PC-9 (cell line): ENCODE results near the gene DMRTB1. TPM values are rescaled to one million over a fixed set of nuclear protein-coding genes. Genes with fewer than 3 reads are reported as not detected.

Experiments used
- BruUV-seq: library from RNA; stranded (reverse); fragments of 400-500 nt; replicated peaks from 2 replicates; lab custom pipeline; 2021; lab: Mats Ljungman, UMichigan
- CTCF ChIA-PET: fragments of 300-600 bp; sonication (Branson Sonifier 250); formaldehyde crosslinking; loops from one replicate; lab custom pipeline; 2022; ENCODE audit warnings: antibody characterized with exemption; lab: Charles Lee
- POLR2A ChIA-PET: fragments of 300-600 bp; sonication (Branson Sonifier 250); formaldehyde crosslinking; loops from one replicate; lab custom pipeline; 2022; ENCODE audit warnings: antibody characterized with exemption; ENCODE audit not compliant: unreplicated experiment; lab: Charles Lee
- DNase-seq, 2 experiments: peaks; one replicate each; pipeline versions ENCODE4 v3.0.0 to v3.0.0-alpha.2; 2015 to 2022; ENCODE audit warnings: mixed read lengths in 1 of 2
- H2AFZ ChIP-seq: fragments of 200-600 bp; sonication (generic); 2 replicates; pipeline ENCODE4 v1.8.1; 2017; ENCODE audit warnings: antibody characterized with exemption
- H3F3A ChIP-seq: fragments of 200-600 bp; sonication (generic); 2 replicates; pipeline ENCODE4 v1.8.1; 2017; ENCODE audit warnings: antibody characterized with exemption, mild to moderate bottlenecking, low read depth; ENCODE audit not compliant: insufficient read depth
- H3K27ac ChIP-seq: fragments of 200-600 bp; sonication (generic); 2 replicates; pipeline ENCODE4 v1.6.1; 2016; ENCODE audit warnings: mixed run types
- H3K27me3 ChIP-seq: fragments of 200-600 bp; sonication (generic); 2 replicates; pipeline ENCODE4 v1.6.1; 2016; ENCODE audit warnings: low read depth, mixed run types; ENCODE audit not compliant: insufficient read depth
- H3K36me3 ChIP-seq: fragments of 200-600 bp; sonication (generic); 2 replicates; pipeline ENCODE4 v1.6.1; 2016; ENCODE audit warnings: low read depth, mixed run types
- H3K4me1 ChIP-seq: fragments of 200-600 bp; sonication (generic); replicated peaks from 2 replicates; pipeline ENCODE4 v1.6.1; 2016; ENCODE audit warnings: mixed run types; ENCODE audit not compliant: insufficient read depth
- H3K4me2 ChIP-seq: fragments of 200-600 bp; sonication (generic); 2 replicates; pipeline ENCODE4 v1.6.1; 2017; ENCODE audit warnings: mixed run types
- H3K4me3 ChIP-seq: fragments of 200-600 bp; sonication (generic); 2 replicates; pipeline ENCODE4 v1.6.1; 2016; ENCODE audit warnings: mixed run types
- H3K79me2 ChIP-seq: fragments of 200-600 bp; sonication (generic); 2 replicates; pipeline ENCODE4 v1.6.1; 2017; ENCODE audit warnings: low read depth, mixed run types
- H3K9me2 ChIP-seq: fragments of 200-600 bp; sonication (generic); 2 replicates; pipeline ENCODE4 v1.8.1; 2017; ENCODE audit warnings: mild to moderate bottlenecking; ENCODE audit not compliant: insufficient read depth
- H3K9me3 ChIP-seq: fragments of 200-600 bp; sonication (generic); 2 replicates; pipeline ENCODE4 v1.8.1; 2016; ENCODE audit warnings: low read depth; ENCODE audit not compliant: insufficient read depth
- H4K20me1 ChIP-seq: fragments of 200-600 bp; sonication (generic); 2 replicates; pipeline ENCODE4 v1.8.1; 2017; ENCODE audit not compliant: insufficient read depth
- EZH2 ChIP-seq: fragments of 200-600 bp; sonication (generic); IDR thresholded peaks from 2 replicates; pipeline ENCODE4 v1.8.0; 2017; ENCODE audit warnings: antibody characterized with exemption, low read depth
- intact Hi-C: fragments of 100-400 bp; cut with micrococcal nuclease; formaldehyde crosslinking; loops from one replicate; pipeline ENCODE4 v1.10.0; 2022; ENCODE audit not compliant: unreplicated experiment
- total RNA-seq: library from RNA; stranded (reverse); gene quantifications from 2 replicates; pipeline ENCODE4 v1.2.3, GENCODE V29; 2021
- TF ChIP-seq, protein P1 (sequence below): fragments of 200-600 bp; sonication (generic); conservative IDR thresholded peaks from 2 replicates; pipeline ENCODE4 v1.6.1; 2017; ENCODE audit warnings: mixed run types, antibody characterized with exemption, mild to moderate bottlenecking, moderate library complexity

Gene DMRTB1
- total RNA-seq, 1 experiment from 2014 or later = not detected

DNA sequence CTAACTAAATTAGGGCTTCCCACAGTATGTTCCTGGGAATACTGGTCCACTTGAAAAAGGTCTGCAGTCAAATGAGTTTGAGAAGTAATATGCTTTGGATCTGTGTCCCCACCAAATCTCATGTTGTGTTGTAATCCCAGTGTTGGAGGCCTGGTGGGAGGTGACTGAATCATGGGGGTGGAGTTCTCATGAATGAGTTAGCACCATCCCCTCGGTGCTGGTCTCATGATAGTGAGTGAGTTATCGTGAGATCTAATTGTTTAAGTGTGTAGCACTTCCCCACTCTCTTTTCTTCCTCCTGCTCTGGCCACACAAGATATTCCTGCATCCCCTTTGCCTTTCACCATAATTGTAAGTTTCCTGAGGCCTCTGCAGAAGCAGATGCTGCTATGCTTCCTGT lies 16.9 kb upstream of the DMRTB1 start:
- intact Hi-C loops = no loop called here
- Histone ChIP-seq H3K9me3 (no peaks in the 10 kb centered on the region), H3K27ac (no peak overlapping the region), H3K4me1 (no peaks in the 10 kb centered on the region), H2AFZ (no peak overlapping the region), H3K4me2 (no peak overlapping the region), H3K27me3 (no peaks in the 10 kb centered on the region), H4K20me1 (no peaks in the 10 kb centered on the region), H3K36me3 (no peaks in the 10 kb centered on the region), H3K9me2 (no peaks in the 10 kb centered on the region), H3K4me3 (no peak overlapping the region), H3K79me2 (no peaks in the 10 kb centered on the region), H3F3A (no peaks in the 10 kb centered on the region)
- no peak for DNase-seq
- no TSS peak for BruUV-seq
- ChIA-PET POLR2A (no interaction called here), CTCF (interaction anchor here (0.6 kb wide), 1 partner anchor 394 kb away, joined by 8 read pairs; no protein-coding TSS in a partner anchor)
- no peak for TF ChIP-seq EZH2
- TF ChIP-seq, protein P1, sequence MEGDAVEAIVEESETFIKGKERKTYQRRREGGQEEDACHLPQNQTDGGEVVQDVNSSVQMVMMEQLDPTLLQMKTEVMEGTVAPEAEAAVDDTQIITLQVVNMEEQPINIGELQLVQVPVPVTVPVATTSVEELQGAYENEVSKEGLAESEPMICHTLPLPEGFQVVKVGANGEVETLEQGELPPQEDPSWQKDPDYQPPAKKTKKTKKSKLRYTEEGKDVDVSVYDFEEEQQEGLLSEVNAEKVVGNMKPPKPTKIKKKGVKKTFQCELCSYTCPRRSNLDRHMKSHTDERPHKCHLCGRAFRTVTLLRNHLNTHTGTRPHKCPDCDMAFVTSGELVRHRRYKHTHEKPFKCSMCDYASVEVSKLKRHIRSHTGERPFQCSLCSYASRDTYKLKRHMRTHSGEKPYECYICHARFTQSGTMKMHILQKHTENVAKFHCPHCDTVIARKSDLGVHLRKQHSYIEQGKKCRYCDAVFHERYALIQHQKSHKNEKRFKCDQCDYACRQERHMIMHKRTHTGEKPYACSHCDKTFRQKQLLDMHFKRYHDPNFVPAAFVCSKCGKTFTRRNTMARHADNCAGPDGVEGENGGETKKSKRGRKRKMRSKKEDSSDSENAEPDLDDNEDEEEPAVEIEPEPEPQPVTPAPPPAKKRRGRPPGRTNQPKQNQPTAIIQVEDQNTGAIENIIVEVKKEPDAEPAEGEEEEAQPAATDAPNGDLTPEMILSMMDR = no peak

DNA sequence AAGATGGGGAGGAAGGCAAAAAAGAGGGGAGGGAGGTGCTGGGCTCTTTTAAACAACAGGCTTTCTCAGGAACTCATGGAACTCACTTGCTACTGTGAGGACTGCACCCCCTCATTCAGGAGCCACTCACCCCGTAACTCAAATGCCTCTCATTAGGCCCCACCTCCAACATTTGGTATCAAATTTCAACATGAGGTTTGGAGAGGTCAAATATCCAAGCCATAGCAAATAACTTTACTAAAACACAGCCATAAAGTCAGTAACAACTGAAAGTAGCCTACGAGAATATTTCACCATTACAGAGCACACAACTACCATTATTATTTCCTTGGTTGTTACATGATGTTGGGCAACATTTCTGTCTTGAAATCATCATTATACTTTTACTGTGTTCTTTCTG lies 13.1 kb upstream of the DMRTB1 start:
- ChIA-PET CTCF (no interaction called here), POLR2A (interaction anchor here (0.7 kb wide), 1 partner anchor 217 kb away, joined by 3 read pairs; no protein-coding TSS in a partner anchor)
- no TSS peak for BruUV-seq

DNA sequence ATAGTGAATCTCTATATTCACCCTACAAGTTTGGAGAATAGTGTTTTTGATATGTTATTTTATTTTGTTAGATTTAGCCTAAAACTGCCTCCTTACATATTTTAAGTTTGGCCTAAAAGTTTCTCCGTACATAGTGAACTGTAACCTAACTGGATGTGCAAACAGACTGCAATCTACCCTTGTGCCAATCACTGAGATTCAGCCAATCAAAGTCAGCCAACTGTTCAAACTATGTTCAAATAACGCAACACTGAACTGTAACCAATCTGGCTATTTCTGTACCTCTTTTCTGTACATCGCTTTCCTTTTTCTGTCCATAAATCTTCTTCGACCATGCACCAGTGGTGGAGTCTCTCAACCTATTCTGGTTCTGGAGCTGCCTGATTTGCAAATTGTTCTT lies 11.8 kb upstream of the DMRTB1 start:
- intact Hi-C loops = no loop called here
- H3K27me3 ChIP-seq = no peaks in the 10 kb centered on the region
- H3F3A ChIP-seq = no peaks in the 10 kb centered on the region
- ChIA-PET CTCF (no interaction called here), POLR2A (no interaction called here)
- H3K36me3 ChIP-seq = no peaks in the 10 kb centered on the region
- no peaks in the 10 kb centered on the region for H3K4me1 ChIP-seq
- H3K9me2 ChIP-seq = no peaks in the 10 kb centered on the region
- H3K27ac ChIP-seq = no peak overlapping the region
- BruUV-seq = no TSS peak
- DNase-seq = no peak
- H3K4me2 ChIP-seq = no peak overlapping the region
- no peaks in the 10 kb centered on the region for H4K20me1 ChIP-seq
- H3K79me2 ChIP-seq = no peaks in the 10 kb centered on the region
- no peaks in the 10 kb centered on the region for H3K9me3 ChIP-seq
- TF ChIP-seq, protein P1 = no peak
- no peak for TF ChIP-seq EZH2
- H2AFZ ChIP-seq = no peak overlapping the region
- H3K4me3 ChIP-seq = no peak overlapping the region

More for the DNA sequence above, 13.1 kb upstream of the DMRTB1 start:
- no peaks in the 10 kb centered on the region for H3K27me3 ChIP-seq
- DNase-seq = no peak
- no peaks in the 10 kb centered on the region for H4K20me1 ChIP-seq
- no peak overlapping the region for H3K4me3 ChIP-seq
- no peaks in the 10 kb centered on the region for H3K4me1 ChIP-seq
- TF ChIP-seq, protein P1 = no peak
- TF ChIP-seq EZH2 = no peak
- H3K9me2 ChIP-seq = no peaks in the 10 kb centered on the region
- H3K36me3 ChIP-seq = no peaks in the 10 kb centered on the region
- intact Hi-C loops = no loop called here
- H3K27ac ChIP-seq = no peak overlapping the region
- no peaks in the 10 kb centered on the region for H3K9me3 ChIP-seq
- no peaks in the 10 kb centered on the region for H3K79me2 ChIP-seq
- H2AFZ ChIP-seq = no peak overlapping the region
- no peak overlapping the region for H3K4me2 ChIP-seq
- H3F3A ChIP-seq = no peaks in the 10 kb centered on the region
